Transverse colon (tissue), 4 donors: Measurements from ENCODE around the gene MTMR11. TPM values are rescaled to one million over a fixed set of nuclear protein-coding genes. Genes with fewer than 3 reads are reported as not detected.

Source experiments
- DNase-seq: peaks from one replicate; pipeline ENCODE4 v3.0.0-alpha.2; 2019
- H3K27ac ChIP-seq, 4 donors: fragments of 200-600 bp; sonication (generic); 2 replicates each; pipeline ENCODE4 v1.5.1; 2016 to 2018; ENCODE audit warnings: inconsistent platforms in 4 of 4
- H3K27me3 ChIP-seq: fragments of 200-600 bp; sonication (generic); 2 replicates; pipeline ENCODE4 v1.5.1; 2017; ENCODE audit warnings: inconsistent platforms
- H3K36me3 ChIP-seq, 4 donors: fragments of 200-600 bp; sonication (generic); 2 replicates each; pipeline ENCODE4 v1.5.1; 2017 to 2019; ENCODE audit warnings: inconsistent platforms in 4 of 4
- H3K4me1 ChIP-seq, 4 donors: fragments of 200-600 bp; sonication (generic); 2 replicates each; pipeline ENCODE4 v1.5.1; 2017 to 2020; ENCODE audit warnings: inconsistent platforms in 4 of 4
- H3K4me3 ChIP-seq, 4 donors: fragments of 200-600 bp; sonication (generic); 1 replicate in 1 of 4; 2 replicates in 3 of 4; pipeline versions ENCODE4 v1.5.1 to v1.6.1; 2017 to 2019; ENCODE audit warnings: inconsistent platforms in 4 of 4
- H3K9me3 ChIP-seq, 2 donors: fragments of 200-600 bp; sonication (generic); 2 replicates each; pipeline ENCODE4 v1.5.1; 2017 to 2019; ENCODE audit warnings: inconsistent platforms in 2 of 2
- EP300 ChIP-seq: sonication (generic); formaldehyde crosslinking; IDR thresholded peaks from one replicate; pipeline ENCODE4 v1.6.1; 2017; ENCODE audit warnings: antibody characterized with exemption, low read depth
- POLR2A ChIP-seq: fragments of 450-650 bp; IDR thresholded peaks from one replicate; pipeline ENCODE4 v1.6.1; 2016; ENCODE audit warnings: antibody characterized with exemption, mild to moderate bottlenecking, moderate library complexity
- POLR2AphosphoS5 ChIP-seq, 3 donors: sonication (generic); formaldehyde crosslinking; IDR thresholded peaks; one replicate each; pipeline ENCODE4 v1.6.1; 2016; ENCODE audit warnings: antibody characterized with exemption in 3 of 3
- WGBS, 2 donors: methylation state at CpG; one replicate each; pipeline ENCODE4 v1.1.5; 2018; ENCODE audit warnings: low coverage in 1 of 2; 5-methylcytosine and 5-hydroxymethylcytosine counted together
- in situ Hi-C, 4 donors: fragments of 200-750 bp; cut with MboI; loops; one replicate each; pipeline versions ENCODE4 v1.15.0 to v1.15.1; 2017; ENCODE audit warnings: low sequenced_read_pairs in 3 of 4, low pct_ligation_motif_present in 1 of 4, low pct_unique_long_range_greater_than_20kb in 1 of 4
- intact Hi-C: fragments of 100-400 bp; cut with DNase I; formaldehyde crosslinking; loops from one replicate; pipeline ENCODE4 v1.15.1; 2023; ENCODE audit warnings: low total_unique reads
- total RNA-seq, 4 donors: library from RNA; depleted of rRNA; stranded (reverse); fragments of >200 nt; gene quantifications; one replicate each; pipeline ENCODE4 v1.1.0, GENCODE V29; 2016
- TF ChIP-seq, protein P1 (sequence below), 5 experiments: fragments of 200-600 bp in 3 of 5; fragments of 450-650 bp in 2 of 5; sonication (generic) in 3 of 5; IDR thresholded peaks; 1 replicate in 2 of 5; 2 replicates in 3 of 5; pipeline ENCODE4 v1.5.1; 2016 to 2017; ENCODE audit warnings: antibody characterized with exemption in 5 of 5, inconsistent platforms in 3 of 5, mild to moderate bottlenecking in 2 of 5, moderate library complexity in 1 of 5

The MTMR11 gene
- total RNA-seq, 4 donors from 2014 or later, result 284 to 483 (median 296) TPM

DNA sequence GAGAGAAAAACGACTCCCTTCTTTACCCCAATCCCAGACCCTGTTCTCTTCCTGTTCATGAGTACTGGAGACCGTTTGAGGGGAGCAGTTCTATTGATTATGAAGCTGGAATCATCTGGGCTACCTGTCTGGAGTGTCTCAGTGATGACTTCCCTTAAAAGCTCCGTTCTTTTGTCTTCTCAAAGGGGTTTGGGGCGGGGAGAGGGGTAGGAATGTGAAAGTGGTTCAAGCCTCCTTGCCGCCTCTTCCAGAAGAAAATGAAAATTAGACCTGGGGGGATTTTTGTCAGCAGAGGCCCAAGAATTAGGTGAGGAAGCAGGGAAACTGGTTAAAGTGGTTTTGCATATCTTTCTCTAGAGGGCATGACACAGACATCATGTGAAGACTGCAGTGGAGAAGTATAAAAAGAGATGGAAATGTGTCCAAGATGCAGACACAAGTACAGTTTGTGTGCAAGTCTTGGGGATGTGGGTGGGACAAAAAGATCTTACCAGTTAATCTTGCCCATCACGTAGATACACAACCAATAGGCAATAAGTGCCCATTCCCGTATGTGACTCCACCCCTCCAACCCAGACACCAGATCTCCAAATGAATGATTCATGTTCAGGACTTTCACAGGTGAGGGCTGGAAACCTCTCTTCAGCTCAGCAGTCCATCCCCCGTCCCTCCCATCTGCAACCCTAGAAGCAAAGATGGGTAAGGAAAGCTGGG, 470 bp upstream of the MTMR11 start:
- no peaks in the 10 kb centered on the region for H3K27me3 ChIP-seq
- peaks cover 29 to 89% (median 52%) of the 10 kb centered on the region in 4 donors for H3K4me1 ChIP-seq
- peak; percentile 85 to 97 (median 97) for TF ChIP-seq POLR2AphosphoS5 (IDR thresholded peaks at IDR 0.05)
- TF ChIP-seq, protein P1, sequence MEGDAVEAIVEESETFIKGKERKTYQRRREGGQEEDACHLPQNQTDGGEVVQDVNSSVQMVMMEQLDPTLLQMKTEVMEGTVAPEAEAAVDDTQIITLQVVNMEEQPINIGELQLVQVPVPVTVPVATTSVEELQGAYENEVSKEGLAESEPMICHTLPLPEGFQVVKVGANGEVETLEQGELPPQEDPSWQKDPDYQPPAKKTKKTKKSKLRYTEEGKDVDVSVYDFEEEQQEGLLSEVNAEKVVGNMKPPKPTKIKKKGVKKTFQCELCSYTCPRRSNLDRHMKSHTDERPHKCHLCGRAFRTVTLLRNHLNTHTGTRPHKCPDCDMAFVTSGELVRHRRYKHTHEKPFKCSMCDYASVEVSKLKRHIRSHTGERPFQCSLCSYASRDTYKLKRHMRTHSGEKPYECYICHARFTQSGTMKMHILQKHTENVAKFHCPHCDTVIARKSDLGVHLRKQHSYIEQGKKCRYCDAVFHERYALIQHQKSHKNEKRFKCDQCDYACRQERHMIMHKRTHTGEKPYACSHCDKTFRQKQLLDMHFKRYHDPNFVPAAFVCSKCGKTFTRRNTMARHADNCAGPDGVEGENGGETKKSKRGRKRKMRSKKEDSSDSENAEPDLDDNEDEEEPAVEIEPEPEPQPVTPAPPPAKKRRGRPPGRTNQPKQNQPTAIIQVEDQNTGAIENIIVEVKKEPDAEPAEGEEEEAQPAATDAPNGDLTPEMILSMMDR (IDR thresholded peaks at IDR 0.05), result no peak
- peak; percentile 87 for TF ChIP-seq POLR2A
- H3K9me3 ChIP-seq, result no peaks in the 10 kb centered on the region
- in situ Hi-C loops (no loop called here), intact Hi-C loops (no loop called here)
- no peaks in the 10 kb centered on the region for H3K36me3 ChIP-seq
- peak; percentile 72 for DNase-seq
- WGBS, 2 donors, result 17 to 20% methylated on average over 5 to 8 of the region's 8 CpGs
- H3K4me3 ChIP-seq, result peak overlapping the region; percentile 49 to 79 (median 64)
- peak overlapping the region; percentile 90 to 96 (median 94) for H3K27ac ChIP-seq

DNA sequence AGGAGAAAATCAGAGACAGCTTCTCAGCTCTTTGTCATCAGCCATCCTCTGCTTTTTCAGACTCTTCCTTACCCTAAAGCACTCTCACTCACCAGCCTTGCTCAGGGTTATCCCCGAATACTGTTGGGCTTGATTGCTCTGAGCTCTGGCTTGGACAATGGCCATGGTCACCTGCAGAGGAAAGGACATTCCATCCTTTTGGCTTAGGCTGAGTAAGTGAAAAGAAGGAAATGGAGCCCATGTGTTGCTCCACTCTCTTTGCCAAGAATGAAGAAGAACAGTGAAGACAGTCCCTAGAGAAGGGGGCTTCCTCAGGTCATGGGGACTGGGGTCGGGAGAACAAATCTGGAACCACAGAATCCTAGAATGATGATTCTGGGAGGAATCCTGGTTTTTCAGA, 2.3 kb downstream of the MTMR11 start:
- peaks cover 0 to 12% (median 4%) of the 10 kb centered on the region in 4 donors for H3K36me3 ChIP-seq
- H3K27me3 ChIP-seq, result no peaks in the 10 kb centered on the region
- intact Hi-C loops, result no loop called here
- DNase-seq, result no peak
- peaks cover 19 to 89% (median 55%) of the 10 kb centered on the region in 4 donors for H3K4me1 ChIP-seq
- H3K27ac ChIP-seq, result peak overlapping the region; percentile 77 to 96 (median 93)
- 76 to 80% methylated on average over 2 of the region's 2 CpGs for WGBS, 2 donors
- H3K4me3 ChIP-seq, result peak overlapping the region in 3 of 4 donors; percentile 49 to 79 (median 70)
- in situ Hi-C loops, result no loop called here
- H3K9me3 ChIP-seq, result no peaks in the 10 kb centered on the region
- TF ChIP-seq EP300 (no peak), POLR2AphosphoS5 (IDR thresholded peaks at IDR 0.05) (no peak), POLR2A (no peak)
- TF ChIP-seq, protein P1 (IDR thresholded peaks at IDR 0.05), result no peak

DNA sequence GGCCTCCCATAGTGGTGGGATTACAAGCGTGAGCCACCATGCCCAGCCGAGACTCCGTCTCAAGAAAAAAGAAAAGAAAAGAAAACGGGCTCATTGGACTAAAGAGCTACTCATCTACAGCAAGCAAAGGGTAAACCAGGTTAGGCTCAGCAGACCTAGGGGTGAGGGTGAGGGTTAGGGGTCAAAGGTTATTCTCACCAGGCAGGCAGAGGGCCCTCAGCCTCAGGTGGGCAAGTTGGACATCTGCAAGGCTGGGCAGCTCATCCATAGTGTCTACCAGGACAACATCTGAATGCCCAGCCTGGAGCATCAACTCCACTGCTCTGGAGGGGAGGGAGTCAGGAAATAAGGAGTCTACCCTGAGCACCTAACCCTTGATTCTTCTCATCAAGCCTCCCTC, 3.5 kb downstream of the MTMR11 start:
- in situ Hi-C loops (no loop called here), intact Hi-C loops (no loop called here)
- Histone ChIP-seq H3K4me3 (peak overlapping the region in 1 of 4 donors; percentile 79), H3K36me3 (peaks cover 0 to 14% (median 4%) of the 10 kb centered on the region in 4 donors), H3K4me1 (peaks cover 21 to 90% (median 59%) of the 10 kb centered on the region in 4 donors), H3K27me3 (no peaks in the 10 kb centered on the region), H3K27ac (peak overlapping the region; percentile 77 to 96 (median 96)), H3K9me3 (no peaks in the 10 kb centered on the region)
- WGBS, 2 donors, result 88 to 94% methylated on average over 4 of the region's 4 CpGs
- no peak for DNase-seq
- TF ChIP-seq EP300 (no peak), POLR2A (no peak), POLR2AphosphoS5 (IDR thresholded peaks at IDR 0.05) (no peak)
- TF ChIP-seq, protein P1 (IDR thresholded peaks at IDR 0.05), result no peak

DNA sequence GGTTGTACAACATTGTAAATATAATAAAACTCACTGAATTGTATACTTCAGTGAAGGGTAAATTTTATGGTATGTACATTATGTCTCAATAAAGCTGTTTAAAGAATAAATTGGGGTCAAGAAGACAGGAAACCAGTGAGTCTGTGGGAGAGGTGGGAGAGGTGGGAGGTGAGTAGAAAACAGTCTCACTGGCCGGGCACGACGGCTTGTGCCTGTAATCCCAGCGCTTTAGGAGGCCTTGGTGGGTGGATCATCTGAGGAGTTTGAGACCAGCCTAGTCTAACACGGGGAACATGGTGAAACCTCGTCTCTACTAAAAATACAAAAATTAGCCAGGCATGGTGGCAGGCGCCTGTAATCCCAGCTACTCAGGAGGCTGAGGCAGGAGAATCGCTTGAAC, 4.2 kb downstream of the MTMR11 start:
- intact Hi-C loops (no loop called here), in situ Hi-C loops (no loop called here)
- peak overlapping the region; percentile 77 to 96 (median 96) for H3K27ac ChIP-seq
- H3K4me3 ChIP-seq, result peak overlapping the region in 1 of 4 donors; percentile 79
- DNase-seq, result peak; percentile 60
- peaks cover 15 to 86% (median 54%) of the 10 kb centered on the region in 4 donors for H3K4me1 ChIP-seq
- H3K36me3 ChIP-seq, result peaks cover 0 to 14% (median 4%) of the 10 kb centered on the region in 4 donors
- 34 to 58% methylated on average over 8 of the region's 8 CpGs for WGBS, 2 donors
- TF ChIP-seq, protein P1 (IDR thresholded peaks at IDR 0.05), result no peak
- peak; percentile 55 for TF ChIP-seq POLR2A
- no peak for TF ChIP-seq EP300
- peak in 1 of 3 donors; percentile 53 for TF ChIP-seq POLR2AphosphoS5 (IDR thresholded peaks at IDR 0.05)
- H3K9me3 ChIP-seq, result no peaks in the 10 kb centered on the region
- no peaks in the 10 kb centered on the region for H3K27me3 ChIP-seq
